NCI-H2196 treated with DMSO at 0.1 percent for 48 hours (cell line): ENCODE measurements around the gene EP300.
"Not testable (repeated sequence)": the region's sequence is repeated elsewhere in the genome, so short reads cannot be mapped to it uniquely, and the experiment has no call there.

Experiments used
- DNase-seq: peaks from one replicate; lab custom pipeline; 2025; ENCODE audit not compliant: unreplicated experiment; lab: John Stamatoyannopoulos, UW

Gene EP300

GRCh38 chr22:41078931-41079330 is 13.5 kb upstream of the EP300 start:
- DNase-seq = no peak

- DNase-seq = no peak
These were observed 6.5 kb upstream of the EP300 start for GRCh38 chr22:41085842-41086241.

DNA sequence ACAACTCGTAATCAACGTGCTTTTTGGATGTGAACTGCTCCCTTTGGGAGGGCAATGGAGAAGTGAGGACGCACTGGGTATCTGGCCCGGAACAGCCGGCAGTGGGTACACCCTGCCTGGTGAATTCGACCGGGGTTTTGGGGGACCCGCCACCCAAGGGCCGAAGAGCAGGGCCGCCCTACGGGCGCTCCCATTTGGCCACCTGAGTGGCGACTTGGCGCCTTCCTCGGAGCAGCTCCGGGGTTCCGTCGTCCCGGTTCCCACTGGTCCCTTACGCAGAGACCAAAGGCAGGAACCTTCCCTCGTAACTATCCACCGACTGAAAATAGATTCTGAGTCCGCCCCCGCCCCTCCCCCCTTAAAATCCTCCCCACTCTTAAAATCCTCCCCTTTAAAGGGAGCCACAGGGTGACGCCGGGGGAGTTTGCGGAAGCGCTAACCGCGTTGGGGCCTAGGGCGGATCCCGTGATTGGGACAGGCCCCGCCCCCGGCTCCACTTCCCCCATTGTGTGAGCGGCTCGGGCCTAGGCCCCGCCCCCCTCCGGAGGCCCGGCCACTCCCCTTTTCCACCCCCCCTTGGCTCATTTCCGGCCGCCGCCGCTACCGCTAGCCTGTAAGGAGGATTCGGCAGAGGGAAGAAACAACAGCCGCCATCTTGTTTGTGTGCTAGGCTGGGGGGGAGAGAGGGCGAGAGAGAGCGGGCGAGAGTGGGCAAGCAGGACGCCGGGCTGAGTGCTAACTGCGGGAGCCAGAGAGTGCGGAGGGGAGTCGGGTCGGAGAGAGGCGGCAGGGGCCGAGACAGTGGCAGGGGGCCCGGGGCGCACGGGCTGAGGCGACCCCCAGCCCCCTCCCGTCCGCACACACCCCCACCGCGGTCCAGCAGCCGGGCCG is 1.0 kb upstream of the EP300 start:
- DNase-seq = peak; percentile 98

DNA sequence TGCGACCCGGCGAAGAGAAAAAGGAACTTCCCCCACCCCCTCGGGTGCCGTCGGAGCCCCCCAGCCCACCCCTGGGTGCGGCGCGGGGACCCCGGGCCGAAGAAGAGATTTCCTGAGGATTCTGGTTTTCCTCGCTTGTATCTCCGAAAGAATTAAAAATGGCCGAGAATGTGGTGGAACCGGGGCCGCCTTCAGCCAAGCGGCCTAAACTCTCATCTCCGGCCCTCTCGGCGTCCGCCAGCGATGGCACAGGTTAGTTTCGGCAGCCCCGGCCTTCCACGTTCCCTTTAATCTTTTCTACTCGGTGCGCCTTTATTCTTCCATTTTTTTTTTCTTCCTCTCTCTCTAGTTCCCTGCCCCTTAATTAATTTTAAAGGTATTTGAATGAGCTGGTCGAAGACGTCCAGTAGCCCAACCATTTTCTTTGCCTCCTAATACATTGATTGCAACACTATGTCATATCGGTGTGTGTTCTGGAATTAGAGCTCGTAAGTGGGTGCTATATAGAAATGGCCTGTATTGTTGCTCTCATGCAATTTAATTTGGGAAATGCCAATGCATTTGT is 537 bp downstream of the EP300 start:
- DNase-seq = no peak

DNA sequence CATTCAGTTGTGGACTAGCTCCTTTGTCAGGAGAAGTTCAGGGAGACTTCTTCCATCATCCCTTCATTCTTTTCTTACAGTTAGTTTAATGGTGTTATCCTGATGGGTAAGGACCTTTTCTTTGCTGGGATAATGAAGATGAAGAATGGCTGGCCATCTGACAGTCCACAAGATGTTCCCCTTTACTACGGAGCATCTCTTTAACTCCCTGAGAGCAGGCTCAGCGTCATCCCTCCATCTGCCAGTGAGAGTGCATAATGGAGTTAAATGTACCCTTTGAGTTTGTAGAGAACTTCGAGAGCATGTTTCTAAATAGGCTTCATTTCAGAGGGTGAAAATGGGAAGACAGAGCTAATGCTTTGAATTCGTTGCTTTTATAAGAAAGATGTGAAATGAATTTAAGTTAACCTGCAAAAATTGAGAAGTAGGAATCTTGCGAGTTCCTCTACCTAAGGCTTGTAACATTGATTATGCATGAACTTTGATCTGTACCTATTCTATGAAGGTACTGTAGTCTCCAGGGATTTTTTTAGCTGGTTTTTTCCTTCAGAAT is 1.7 kb downstream of the EP300 start:
- no peak for DNase-seq

- DNase-seq = no peak
These were observed 4.0 kb downstream of the EP300 start for GRCh38 chr22:41096391-41096790.

- DNase-seq = no peak
These were observed 4.4 kb downstream of the EP300 start for GRCh38 chr22:41096841-41097240.

- no peak for DNase-seq
These were observed 6.6 kb downstream of the EP300 start for GRCh38 chr22:41099036-41099435.

DNA sequence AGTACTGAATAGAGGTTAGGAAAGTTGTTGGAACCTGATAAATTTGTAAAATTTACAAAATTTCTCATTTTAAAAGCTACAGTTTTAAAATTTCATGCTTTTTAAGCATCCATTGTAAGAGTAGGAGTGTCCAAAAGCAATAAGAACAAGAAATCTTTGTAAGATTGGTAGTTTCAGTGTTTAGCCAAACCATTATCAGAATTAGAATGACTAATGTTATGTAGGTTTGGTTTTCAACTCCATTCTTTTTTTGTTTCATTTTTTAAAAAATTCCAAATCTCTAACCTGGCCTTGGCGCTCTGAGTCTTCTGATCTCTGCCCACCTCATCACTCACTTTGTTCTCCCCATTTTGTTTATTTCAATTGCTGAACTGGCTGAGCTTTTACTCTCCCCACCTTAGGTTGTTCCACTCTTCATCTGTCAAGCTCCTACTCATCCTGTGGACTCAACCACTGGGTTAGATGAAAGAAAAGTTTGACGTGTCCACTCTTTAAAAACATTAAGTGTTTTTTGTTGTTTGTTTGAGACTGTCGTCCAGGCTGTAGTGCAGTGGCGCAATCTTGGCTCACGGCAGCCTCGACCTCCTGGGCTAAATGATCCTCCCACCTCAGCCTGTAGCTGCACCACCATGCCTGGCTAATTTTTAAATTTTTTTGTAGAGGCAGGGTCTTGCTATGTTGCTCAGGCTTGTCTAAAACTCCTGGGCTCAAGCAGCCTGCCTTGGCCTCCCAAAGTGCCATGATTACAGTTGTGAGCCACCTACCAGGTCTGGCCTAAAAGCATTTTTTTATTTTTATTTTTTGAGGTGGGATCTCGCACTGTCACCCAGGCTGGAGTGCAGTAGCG is 14.0 kb downstream of the EP300 start:
- no peak for DNase-seq

- not testable (repeated sequence) for DNase-seq
These were observed 14.6 kb downstream of the EP300 start for GRCh38 chr22:41106969-41107325.

DNA sequence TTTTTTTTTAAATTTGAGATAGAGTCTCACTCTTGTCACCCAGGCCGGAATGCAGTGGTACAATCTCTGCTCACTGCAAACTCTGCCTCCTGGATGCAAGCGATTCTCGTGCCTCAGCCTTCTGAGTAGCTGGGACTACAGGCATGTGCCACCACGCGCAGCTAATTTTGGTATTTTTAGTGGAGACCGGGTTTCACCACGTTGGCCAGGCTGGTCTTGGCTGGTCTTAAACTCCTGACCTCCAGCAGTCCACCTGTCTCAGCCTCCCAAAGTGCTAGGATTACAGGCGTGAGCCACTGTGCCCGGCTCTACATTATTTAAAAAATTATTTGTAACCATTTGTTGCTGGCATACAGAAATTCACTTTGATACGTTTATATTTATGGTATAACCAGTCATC is 18.6 kb downstream of the EP300 start:
- no peak for DNase-seq

DNA sequence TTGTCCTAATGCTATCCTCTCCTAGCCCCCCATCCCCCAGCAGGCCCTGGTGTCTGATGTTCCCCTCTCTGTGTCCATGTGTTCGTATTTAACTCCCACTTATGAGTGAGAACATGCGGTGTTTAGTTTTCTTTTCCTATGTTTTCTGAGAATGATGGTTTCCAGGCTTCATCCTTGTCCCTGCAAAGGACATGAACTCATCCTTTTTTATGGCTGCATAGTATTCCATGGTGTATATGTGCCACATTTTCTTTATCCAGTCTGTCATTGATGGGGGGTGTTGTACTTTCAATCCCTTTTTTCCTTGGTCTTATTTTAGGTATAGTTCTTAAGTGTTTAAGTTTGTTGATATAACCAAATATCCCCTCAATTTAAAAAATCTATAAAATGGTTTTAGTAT is 23.9 kb downstream of the EP300 start:
- DNase-seq = no peak

- no peak for DNase-seq
These were observed 25.0 kb downstream of the EP300 start for GRCh38 chr22:41117127-41117965.

- no peak for DNase-seq
These were observed 30.8 kb downstream of the EP300 start for GRCh38 chr22:41123151-41123550.

DNA sequence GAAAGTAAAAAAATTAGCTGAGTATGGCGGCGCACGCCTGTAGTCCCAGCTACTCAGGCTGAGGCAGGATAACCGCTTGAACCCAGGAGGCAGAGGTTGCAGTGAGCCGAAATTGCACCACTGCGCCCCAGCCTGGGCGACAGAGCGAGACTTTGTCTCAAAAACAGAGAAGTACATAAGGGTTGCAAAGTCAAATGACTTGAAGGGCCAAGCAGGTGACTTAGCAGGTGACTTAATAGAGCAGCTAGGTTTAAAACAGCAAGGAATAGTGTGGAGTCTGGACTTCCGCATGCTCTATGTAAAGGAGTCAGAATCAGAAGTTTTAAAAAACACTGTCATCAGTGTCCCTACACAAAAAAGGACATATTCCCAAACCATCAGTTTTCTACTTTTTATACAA is 31.7 kb downstream of the EP300 start:
- no peak for DNase-seq

DNA sequence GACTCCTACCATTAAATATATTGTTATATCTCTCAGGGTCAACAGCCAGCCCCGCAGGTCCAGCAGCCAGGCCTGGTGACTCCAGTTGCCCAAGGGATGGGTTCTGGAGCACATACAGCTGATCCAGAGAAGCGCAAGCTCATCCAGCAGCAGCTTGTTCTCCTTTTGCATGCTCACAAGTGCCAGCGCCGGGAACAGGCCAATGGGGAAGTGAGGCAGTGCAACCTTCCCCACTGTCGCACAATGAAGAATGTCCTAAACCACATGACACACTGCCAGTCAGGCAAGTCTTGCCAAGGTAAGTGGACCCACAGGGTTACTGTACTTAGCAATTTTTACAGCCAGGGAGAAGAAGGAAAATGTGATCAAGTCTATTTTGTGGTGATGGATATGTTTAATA is 35.1 kb downstream of the EP300 start:
- DNase-seq = no peak

- DNase-seq = no peak
These were observed 36.2 kb downstream of the EP300 start for GRCh38 chr22:41128606-41129005.

- DNase-seq = no peak
These were observed 40.2 kb downstream of the EP300 start for GRCh38 chr22:41132550-41132949.

DNA sequence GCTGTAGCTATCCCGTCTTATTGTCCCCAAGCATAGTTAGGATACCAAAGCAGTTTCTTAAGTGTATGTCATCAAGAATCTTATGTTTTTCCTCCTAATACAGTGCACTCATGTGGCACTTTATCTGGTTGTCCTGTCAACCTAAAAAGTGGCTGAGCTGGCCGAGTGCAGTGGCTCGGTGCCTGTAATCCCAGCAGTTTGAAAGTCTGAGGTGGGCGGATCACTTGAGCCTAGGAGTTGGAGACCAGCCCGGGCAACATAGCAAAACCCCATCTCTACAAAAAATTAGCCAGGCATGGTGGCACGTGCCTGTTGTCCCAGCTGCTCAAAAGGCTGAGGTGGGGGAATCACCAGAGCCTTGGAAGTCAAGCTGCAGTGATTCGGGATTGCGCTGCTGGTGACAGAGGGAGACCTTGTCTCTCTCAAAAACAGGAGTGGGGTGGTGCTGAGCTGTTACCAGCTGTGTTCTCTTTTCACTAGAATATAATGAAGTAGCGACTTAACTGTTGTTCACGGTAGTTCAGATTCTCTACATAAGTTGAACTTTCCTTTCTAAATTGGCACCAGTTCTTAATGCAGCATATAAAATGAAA is 48.1 kb downstream of the EP300 start:
- DNase-seq = no peak

- not testable (repeated sequence) for DNase-seq
These were observed 53.5 kb downstream of the EP300 start for GRCh38 chr22:41145921-41146320.
